H1 (cell line): ENCODE results near the gene MYO9A. TPM values are rescaled to one million over a fixed set of nuclear protein-coding genes. Genes with fewer than 3 reads are reported as not detected.

Experiments used
- ATF3 ChIP-seq: IDR thresholded peaks from 2 replicates; pipeline ENCODE4 v1.6.1; 2011; ENCODE audit warnings: low read depth, mild to moderate bottlenecking, low read length; ENCODE audit not compliant: insufficient read depth
- CBX8 ChIP-seq: fragments of 300-800, 300-1000 bp; sonication (generic); IDR thresholded peaks from 2 replicates; pipeline ENCODE4 v1.7.1; 2016; ENCODE audit warnings: low read depth, low read length, borderline replicate concordance
- HDAC6 ChIP-seq: IDR thresholded peaks from one replicate; pipeline ENCODE4 v1.7.1; 2012; ENCODE audit warnings: low read depth, mild to moderate bottlenecking, inconsistent platforms, low read length, moderate library complexity
- SRF ChIP-seq: IDR thresholded peaks from 2 replicates; pipeline ENCODE4 v1.6.1; 2011; ENCODE audit warnings: mild to moderate bottlenecking, low read depth, low read length, moderate library complexity
- polyA plus RNA-seq, 7 experiments: library from polyadenylated mRNA; depleted of rRNA in 3 of 7; stranded (reverse) in 5 of 7; unstranded in 2 of 7; fragments of >200 nt in 5 of 7; fragments of 200-250 nt in 2 of 7; gene quantifications; 1 replicate in 5 of 7; 2 replicates in 1 of 7; 4 replicates in 1 of 7; pipeline versions ENCODE4 v1.2.1 to v1.2.3, GENCODE V29; 2011 to 2013; ENCODE audit warnings: missing spikeins in 2 of 7, mixed read lengths in 2 of 7
- total RNA-seq: library from RNA; stranded (reverse); fragmentation: NEBNext Ultra II Directional; extraction: Animal tissue kit (Norgen Biotek cat#: 25700); gene quantifications from 2 replicates; pipeline ENCODE4 v1.2.1, GENCODE V29; 2021

MYO9A gene
- total and polyA plus RNA-seq, 2 of the 8 experiments (the other 6 are each of a cell fraction or from before 2014, with no cell fraction given), result 3.9 to 26.0 TPM

GRCh38 chr15:72092006-72092405 lies 25.9 kb downstream of the MYO9A start (continued):
- TF ChIP-seq CBX8 (no peak), SRF (no peak), ATF3 (no peak), HDAC6 (no peak)
